ENCODE data around the gene UNC119B. TPM values are rescaled to one million over a fixed set of nuclear protein-coding genes. Genes with fewer than 3 reads are reported as not detected.

Gene UNC119B
- total RNA-seq, 1 donor from 2014 or later = 26.8 TPM

GRCh38 chr12:120689397-120690082 is 20.7 kb upstream of the UNC119B start:
- Histone ChIP-seq H3K27ac (no peak overlapping the region), H3K27me3 (no peaks in the 10 kb centered on the region), H3K36me3 (peaks cover 7 to 9% of the 10 kb centered on the region in 2 donors), H3K9me3 (no peaks in the 10 kb centered on the region), H3K4me3 (peak overlapping the region; percentile 75 to 99), H3K4me1 (peaks cover 7 to 28% of the 10 kb centered on the region in 2 donors)
- intact Hi-C loops (cut with DNase I) = no loop called here
- no peak for TF ChIP-seq CTCF (IDR thresholded peaks at IDR 0.05)
- DNase-seq (ENCODE audit: low spot score in 2 of 2) = no peak

- no peak overlapping the region for H3K27ac ChIP-seq
- intact Hi-C loops (cut with DNase I) = no loop called here
- no peak overlapping the region for H3K4me3 ChIP-seq
- DNase-seq (ENCODE audit: low spot score in 2 of 2) = no peak
- H3K36me3 ChIP-seq = peaks cover 12 to 14% of the 10 kb centered on the region in 2 donors
- peaks cover 7 to 28% of the 10 kb centered on the region in 2 donors for H3K4me1 ChIP-seq
- H3K9me3 ChIP-seq = no peaks in the 10 kb centered on the region
- no peak for TF ChIP-seq CTCF (IDR thresholded peaks at IDR 0.05)
- H3K27me3 ChIP-seq = no peaks in the 10 kb centered on the region
These were observed 20.2 kb upstream of the UNC119B start for GRCh38 chr12:120690083-120690450.

GRCh38 chr12:120690978-120691377 is 19.3 kb upstream of the UNC119B start:
- no peaks in the 10 kb centered on the region for H3K27me3 ChIP-seq
- H3K9me3 ChIP-seq = no peaks in the 10 kb centered on the region
- peaks cover 21 to 23% of the 10 kb centered on the region in 2 donors for H3K36me3 ChIP-seq
- peaks cover 7 to 22% of the 10 kb centered on the region in 2 donors for H3K4me1 ChIP-seq
- H3K4me3 ChIP-seq = no peak overlapping the region
- no peak for DNase-seq (ENCODE audit: low spot score in 2 of 2)
- H3K27ac ChIP-seq = no peak overlapping the region
- intact Hi-C loops (cut with DNase I) = no loop called here
- no peak for TF ChIP-seq CTCF (IDR thresholded peaks at IDR 0.05)

- no peak for TF ChIP-seq CTCF (IDR thresholded peaks at IDR 0.05)
- peaks cover 7 to 21% of the 10 kb centered on the region in 2 donors for H3K4me1 ChIP-seq
- H3K27me3 ChIP-seq = no peaks in the 10 kb centered on the region
- H3K27ac ChIP-seq = no peak overlapping the region
- H3K36me3 ChIP-seq = peaks cover 31 to 37% of the 10 kb centered on the region in 2 donors
- intact Hi-C loops (cut with DNase I) = no loop called here
- no peak for DNase-seq (ENCODE audit: low spot score in 2 of 2)
- H3K9me3 ChIP-seq = no peaks in the 10 kb centered on the region
- H3K4me3 ChIP-seq = no peak overlapping the region
These were observed 17.7 kb upstream of the UNC119B start for GRCh38 chr12:120692524-120693033.

- no peak for TF ChIP-seq CTCF (IDR thresholded peaks at IDR 0.05)
- no peak for DNase-seq (ENCODE audit: low spot score in 2 of 2)
- Histone ChIP-seq H3K9me3 (no peaks in the 10 kb centered on the region), H3K4me1 (peaks cover 3 to 11% of the 10 kb centered on the region in 2 donors), H3K27me3 (no peaks in the 10 kb centered on the region), H3K4me3 (no peak overlapping the region), H3K36me3 (peaks cover 40 to 50% of the 10 kb centered on the region in 2 donors), H3K27ac (no peak overlapping the region)
- intact Hi-C loops (cut with DNase I) = no loop called here
These were observed 16.4 kb upstream of the UNC119B start for GRCh38 chr12:120693848-120694247.

All from ascending aorta (tissue), 2 donors.